Mucosa of descending colon (tissue), 3 donors: ENCODE results near the gene LPAR3. TPM values are rescaled to one million over a fixed set of nuclear protein-coding genes. Genes with fewer than 3 reads are reported as not detected.

Source experiments
- ATAC-seq: fragments of 200-7000 bp; cut with Tn5 transposase; one replicate; pipeline ENCODE4 v1.9.1; 2020; ENCODE audit warnings: mild to moderate bottlenecking, moderate library complexity
- DNase-seq, 3 donors: peaks; one replicate each; pipeline ENCODE4 v3.0.0-alpha.2; 2020
- H3K36me3 ChIP-seq: fragments of 200-600 bp; one replicate; pipeline ENCODE4 v1.8.0; 2021; ENCODE audit warnings: low read depth, mild to moderate bottlenecking
- H3K4me1 ChIP-seq: fragments of 200-600 bp; one replicate; pipeline ENCODE4 v1.8.0; 2021; ENCODE audit warnings: low read depth, mild to moderate bottlenecking
- H3K4me3 ChIP-seq: fragments of 200-600 bp; one replicate; pipeline ENCODE4 v1.8.0; 2021; ENCODE audit warnings: mild to moderate bottlenecking
- H3K9me3 ChIP-seq: fragments of 200-600 bp; one replicate; pipeline ENCODE4 v1.8.0; 2021; ENCODE audit warnings: mild to moderate bottlenecking
- CTCF ChIP-seq: fragments of 200-600 bp; IDR thresholded peaks from one replicate; pipeline ENCODE4 v1.8.0; 2022; ENCODE audit warnings: antibody characterized with exemption, mild to moderate bottlenecking
- intact Hi-C, 2 donors: fragments of 100-400 bp; cut with DNase I in 1 of 2; cut with micrococcal nuclease in 1 of 2; formaldehyde crosslinking; loops; one replicate each; pipeline versions ENCODE4 v1.11.0 to v1.11.1; 2022; cut with DNase I, micrococcal nuclease
- total RNA-seq, 3 donors: library from RNA; stranded (reverse); fragmentation: NEBNext Ultra II Directional in 2 of 3; extraction: Animal tissue kit (Norgen Biotek cat#: 25700) in 2 of 3; gene quantifications; one replicate each; pipeline versions ENCODE4 v1.2.1 to v1.2.4, GENCODE V29; 2021 to 2023
- donor health status: DM: no; HTN: no; CAD: no; lungs with moderate emphysema.
- donor health status: DM: no; HTN: no; CAD: no.
- donor health status: DM: no; HTN: yes; CAD: no.

LPAR3 gene
- total RNA-seq, 3 donors from 2014 or later = 2.5 to 3.5 (median 2.5) TPM

- H3K4me1 ChIP-seq = no peaks in the 10 kb centered on the region
- no peak for TF ChIP-seq CTCF
- ATAC-seq (peak; percentile 31), DNase-seq (no peak)
- no peak overlapping the region for H3K4me3 ChIP-seq
- no peaks in the 10 kb centered on the region for H3K9me3 ChIP-seq
- intact Hi-C loops = no loop called here
- no peaks in the 10 kb centered on the region for H3K36me3 ChIP-seq
Measured at GRCh38 chr1:84823511-84823910, 69.5 kb downstream of the LPAR3 start.

- Histone ChIP-seq H3K4me1 (no peaks in the 10 kb centered on the region), H3K4me3 (no peak overlapping the region), H3K36me3 (no peaks in the 10 kb centered on the region), H3K9me3 (no peaks in the 10 kb centered on the region)
- no peak for ATAC-seq
- no peak for DNase-seq
- TF ChIP-seq CTCF = no peak
- intact Hi-C loops = no loop called here
Measured at GRCh38 chr1:84810343-84810742, 82.7 kb downstream of the LPAR3 start.

GRCh38 chr1:84809023-84809422, 84.0 kb downstream of the LPAR3 start:
- DNase-seq = no peak
- no peaks in the 10 kb centered on the region for H3K9me3 ChIP-seq
- intact Hi-C loops = no loop called here
- H3K4me3 ChIP-seq = no peak overlapping the region
- H3K36me3 ChIP-seq = no peaks in the 10 kb centered on the region
- no peak for ATAC-seq
- H3K4me1 ChIP-seq = no peaks in the 10 kb centered on the region
- no peak for TF ChIP-seq CTCF

GRCh38 chr1:84803604-84804003, 89.4 kb downstream of the LPAR3 start:
- Histone ChIP-seq H3K36me3 (no peaks in the 10 kb centered on the region), H3K4me1 (peaks cover 10% of the 10 kb centered on the region), H3K4me3 (no peak overlapping the region), H3K9me3 (no peaks in the 10 kb centered on the region)
- intact Hi-C loops = no loop called here
- DNase-seq (peak in 1 of 3 donors; percentile 12), ATAC-seq (peak; percentile 92)
- TF ChIP-seq CTCF = no peak

GRCh38 chr1:84802567-84803232, 90.3 kb downstream of the LPAR3 start:
- Histone ChIP-seq H3K4me3 (no peak overlapping the region), H3K9me3 (no peaks in the 10 kb centered on the region), H3K4me1 (peaks cover 10% of the 10 kb centered on the region), H3K36me3 (no peaks in the 10 kb centered on the region)
- DNase-seq (no peak), ATAC-seq (no peak)
- TF ChIP-seq CTCF = no peak
- intact Hi-C loops = no loop called here
